Calu3 (cell line): ENCODE measurements around the gene MALRD1. TPM values are rescaled to one million over a fixed set of nuclear protein-coding genes. Genes with fewer than 3 reads are reported as not detected.

Experiments used
- BruUV-seq: library from RNA; stranded (reverse); fragments of 400-500 nt; replicated peaks from 2 replicates; lab custom pipeline; 2021; lab: Mats Ljungman, UMichigan
- CTCF ChIA-PET: fragments of 300-600 bp; sonication (Branson Sonifier 250); formaldehyde crosslinking; loops from one replicate; lab custom pipeline; 2022; ENCODE audit warnings: antibody characterized with exemption; lab: Charles Lee
- DNase-seq: peaks from one replicate; pipeline ENCODE4 v3.0.0; 2022
- H3K27ac Mint-ChIP-seq: one replicate; pipeline ENCODE4 v1.8.0; 2022; ENCODE audit warnings: mixed read lengths; ENCODE audit not compliant: unreplicated experiment
- H3K27me3 Mint-ChIP-seq: one replicate; pipeline ENCODE4 v1.8.0; 2022; ENCODE audit warnings: mixed read lengths; ENCODE audit not compliant: unreplicated experiment
- H3K36me3 Mint-ChIP-seq: one replicate; pipeline ENCODE4 v1.8.0; 2022; ENCODE audit warnings: mild to moderate bottlenecking, moderate library complexity, mixed read lengths; ENCODE audit not compliant: insufficient read depth, unreplicated experiment
- H3K4me1 Mint-ChIP-seq: one replicate; pipeline ENCODE4 v1.8.0; 2022; ENCODE audit warnings: mild to moderate bottlenecking, low read depth, mixed read lengths; ENCODE audit not compliant: unreplicated experiment
- H3K4me3 Mint-ChIP-seq: one replicate; pipeline ENCODE4 v1.8.0; 2022; ENCODE audit warnings: mild to moderate bottlenecking, low read depth, moderate library complexity, mixed read lengths; ENCODE audit not compliant: unreplicated experiment
- H3K9me3 Mint-ChIP-seq: one replicate; pipeline ENCODE4 v1.8.0; 2022; ENCODE audit warnings: low read depth, mixed read lengths; ENCODE audit not compliant: unreplicated experiment
- CTCF ChIP-seq: fragments of 200-600 bp; IDR thresholded peaks from one replicate; pipeline ENCODE4 v1.8.0; 2022; ENCODE audit warnings: antibody characterized with exemption; ENCODE audit not compliant: unreplicated experiment
- intact Hi-C: fragments of 100-400 bp; cut with micrococcal nuclease; formaldehyde crosslinking; loops from one replicate; pipeline ENCODE4 v1.10.0; 2022; ENCODE audit not compliant: unreplicated experiment
- total RNA-seq: library from RNA; stranded (reverse); gene quantifications from 2 replicates; pipeline ENCODE4 v1.2.3, GENCODE V29; 2022

Gene MALRD1
- total RNA-seq, 1 experiment from 2014 or later = not detected

- TF ChIP-seq CTCF = no peak
- Mint-ChIP-seq H3K36me3 (no peaks in the 10 kb centered on the region), H3K27ac (no peak overlapping the region), H3K9me3 (peaks cover 2% of the 10 kb centered on the region), H3K4me1 (no peaks in the 10 kb centered on the region), H3K4me3 (no peak overlapping the region), H3K27me3 (no peaks in the 10 kb centered on the region)
- intact Hi-C loops = no loop called here
- no peak for DNase-seq
- BruUV-seq = no TSS peak
- CTCF ChIA-PET = no interaction called here
Measured at GRCh38 chr10:19449860-19450259, 401.3 kb downstream of the MALRD1 start.

DNA sequence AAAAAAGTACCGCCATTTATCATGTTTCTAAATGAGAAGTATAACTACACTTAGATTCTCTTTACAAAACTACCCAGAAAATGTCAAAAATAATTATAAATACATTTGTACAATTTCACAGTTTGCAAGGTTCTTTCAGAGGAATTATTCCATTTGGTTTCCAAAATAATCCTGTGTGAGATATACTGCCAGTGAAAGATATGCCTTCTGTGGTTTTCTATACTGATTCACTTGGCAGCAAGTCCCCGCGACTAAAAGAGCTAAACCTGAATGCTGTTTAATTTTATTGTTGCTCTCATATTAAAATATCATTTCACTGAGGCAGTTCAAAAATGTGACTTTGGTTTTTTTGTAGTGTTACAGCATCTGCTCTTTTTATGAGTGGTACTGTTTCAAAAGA lies 402.8 kb downstream of the MALRD1 start:
- intact Hi-C loops = no loop called here
- CTCF ChIA-PET = no interaction called here
- no peak for TF ChIP-seq CTCF
- no peak overlapping the region for H3K4me3 Mint-ChIP-seq
- no peaks in the 10 kb centered on the region for H3K36me3 Mint-ChIP-seq
- H3K27ac Mint-ChIP-seq = no peak overlapping the region
- no peaks in the 10 kb centered on the region for H3K27me3 Mint-ChIP-seq
- no peak for DNase-seq
- no TSS peak for BruUV-seq
- H3K4me1 Mint-ChIP-seq = no peaks in the 10 kb centered on the region
- peaks cover 2% of the 10 kb centered on the region for H3K9me3 Mint-ChIP-seq

- CTCF ChIA-PET = no interaction called here
- Mint-ChIP-seq H3K9me3 (peaks cover 2% of the 10 kb centered on the region), H3K27me3 (no peaks in the 10 kb centered on the region), H3K27ac (no peak overlapping the region), H3K4me1 (no peaks in the 10 kb centered on the region), H3K36me3 (no peaks in the 10 kb centered on the region), H3K4me3 (no peak overlapping the region)
- BruUV-seq = no TSS peak
- DNase-seq = no peak
- no peak for TF ChIP-seq CTCF
- intact Hi-C loops = no loop called here
Measured at GRCh38 chr10:19451937-19452336, 403.3 kb downstream of the MALRD1 start.

- H3K4me1 Mint-ChIP-seq = no peaks in the 10 kb centered on the region
- intact Hi-C loops = no loop called here
- BruUV-seq = no TSS peak
- TF ChIP-seq CTCF = no peak
- H3K27ac Mint-ChIP-seq = no peak overlapping the region
- H3K27me3 Mint-ChIP-seq = no peaks in the 10 kb centered on the region
- H3K9me3 Mint-ChIP-seq = no peaks in the 10 kb centered on the region
- H3K4me3 Mint-ChIP-seq = no peak overlapping the region
- H3K36me3 Mint-ChIP-seq = no peaks in the 10 kb centered on the region
- CTCF ChIA-PET = no interaction called here
- DNase-seq = no peak
Measured at GRCh38 chr10:19453967-19454366, 405.4 kb downstream of the MALRD1 start.
